PC-3 (cell line): Measurements from ENCODE around the gene KCNQ1. TPM values are rescaled to one million over a fixed set of nuclear protein-coding genes. Genes with fewer than 3 reads are reported as not detected.

ENCODE experiments used
- ATAC-seq: fragments of 200-7000 bp; cut with Tn5 transposase; 2 replicates; pipeline ENCODE4 v1.9.1; 2020; ENCODE audit warnings: mild to moderate bottlenecking, moderate library complexity
- BruUV-seq: library from RNA; stranded (reverse); fragments of 400-500 nt; replicated peaks from 2 replicates; lab custom pipeline; 2021; lab: Mats Ljungman, UMichigan
- CTCF ChIA-PET: fragments of 300-600 bp; sonication (Branson Sonifier 250); formaldehyde crosslinking; loops from one replicate; lab custom pipeline; 2022; ENCODE audit warnings: antibody characterized with exemption; lab: Charles Lee
- POLR2A ChIA-PET: fragments of 300-600 bp; sonication (Branson Sonifier 250); formaldehyde crosslinking; loops from one replicate; lab custom pipeline; 2022; ENCODE audit warnings: antibody characterized with exemption; ENCODE audit not compliant: unreplicated experiment; lab: Charles Lee
- DNase-seq: peaks from one replicate; pipeline ENCODE4 v3.0.0-alpha.2; 2015
- H2AFZ ChIP-seq: fragments of 300-600 bp; sonication (generic); 2 replicates; pipeline ENCODE4 v1.6.0; 2016; ENCODE audit warnings: antibody characterized with exemption, low read length
- H3F3A ChIP-seq: fragments of 300-600 bp; sonication (generic); one replicate; pipeline ENCODE4 v1.6.0; 2017; ENCODE audit warnings: antibody characterized with exemption, low read length, control low read depth, mild to moderate bottlenecking; ENCODE audit not compliant: unreplicated experiment
- H3K27ac ChIP-seq: fragments of 300-600 bp; sonication (generic); 2 replicates; pipeline ENCODE4 v1.5.1; 2016; ENCODE audit warnings: mild to moderate bottlenecking, low read length
- H3K27me3 ChIP-seq: fragments of 300-600 bp; sonication (generic); 2 replicates; pipeline ENCODE4 v1.6.1; 2016; ENCODE audit warnings: low read length, mixed read lengths
- H3K36me3 ChIP-seq: fragments of 300-600 bp; sonication (generic); 2 replicates; pipeline ENCODE4 v1.6.1; 2016; ENCODE audit warnings: low read depth, mixed run types, low read length, mixed read lengths
- H3K4me1 ChIP-seq: fragments of 300-600 bp; sonication (generic); 2 replicates; pipeline ENCODE4 v1.5.1; 2016; ENCODE audit warnings: low read length; ENCODE audit not compliant: insufficient read depth
- H3K4me2 ChIP-seq: fragments of 300-600 bp; sonication (generic); 2 replicates; pipeline ENCODE4 v1.6.0; 2016; ENCODE audit warnings: low read length
- H3K4me3 ChIP-seq: fragments of 300-600 bp; sonication (generic); 2 replicates; pipeline ENCODE4 v1.5.1; 2016; ENCODE audit warnings: mild to moderate bottlenecking, low read length, mixed read lengths
- H3K79me2 ChIP-seq: fragments of 300-600 bp; sonication (generic); 2 replicates; pipeline ENCODE4 v1.6.1; 2017; ENCODE audit warnings: low read length, mixed read lengths
- H3K9ac ChIP-seq: fragments of 300-600 bp; sonication (generic); 2 replicates; pipeline ENCODE4 v1.6.0; 2016; ENCODE audit warnings: mild to moderate bottlenecking, low read length
- H3K9me2 ChIP-seq: fragments of 300-600 bp; sonication (generic); replicated peaks from 2 replicates; pipeline ENCODE4 v1.6.1; 2016; ENCODE audit warnings: mixed run types, low read length, mixed read lengths
- H3K9me3 ChIP-seq: fragments of 300-600 bp; sonication (generic); 2 replicates; pipeline ENCODE4 v1.6.1; 2016; ENCODE audit warnings: low read length, mixed read lengths
- H4K20me1 ChIP-seq: fragments of 300-600 bp; sonication (generic); 2 replicates; pipeline ENCODE4 v1.6.1; 2016; ENCODE audit warnings: low read length, mixed read lengths
- CTCF ChIP-seq: fragments of 300-600 bp; sonication (generic); conservative IDR thresholded peaks from 2 replicates; pipeline ENCODE4 v1.5.1; 2017; ENCODE audit warnings: antibody characterized with exemption, low read depth, mild to moderate bottlenecking, low read length
- EZH2 ChIP-seq: fragments of 300-600 bp; sonication (generic); IDR thresholded peaks from one replicate; pipeline ENCODE4 v1.6.1; 2017; ENCODE audit warnings: antibody characterized with exemption, mild to moderate bottlenecking, low read length; ENCODE audit not compliant: unreplicated experiment
- EZH2phosphoT487 ChIP-seq: fragments of 300-600 bp; sonication (generic); IDR thresholded peaks from 2 replicates; pipeline ENCODE4 v1.6.1; 2018; ENCODE audit warnings: mild to moderate bottlenecking, antibody characterized with exemption, low read length, borderline replicate concordance
- intact Hi-C: fragments of 100-400 bp; cut with micrococcal nuclease; formaldehyde crosslinking; loops from 2 replicates; pipeline ENCODE4 v1.9.0; 2023
- total RNA-seq: library from RNA; depleted of rRNA; stranded (reverse); fragments of >200 nt; gene quantifications from 2 replicates; pipeline ENCODE4 v1.2.3, GENCODE V29; 2014

KCNQ1 gene
- total RNA-seq, 1 experiment from 2014 or later: 0.40 TPM

- H3K4me1 ChIP-seq: no peaks in the 10 kb centered on the region
- TF ChIP-seq EZH2phosphoT487: no peak
- no peak for TF ChIP-seq CTCF
- no peak for TF ChIP-seq EZH2
- H3K36me3 ChIP-seq: peaks cover 17% of the 10 kb centered on the region; the same call in 1 of the 2 replicates
- no peaks in the 10 kb centered on the region for H3K79me2 ChIP-seq
- no peaks in the 10 kb centered on the region for H3K27me3 ChIP-seq
- H3K4me3 ChIP-seq: no peak overlapping the region
- H3F3A ChIP-seq: no peaks in the 10 kb centered on the region
- no peak overlapping the region for H3K9ac ChIP-seq
- H3K9me3 ChIP-seq: peaks cover 12% of the 10 kb centered on the region; the same call in 1 of the 2 replicates
- H3K27ac ChIP-seq: no peak overlapping the region
- ChIA-PET CTCF (no interaction called here), POLR2A (no interaction called here)
- no peak overlapping the region for H3K4me2 ChIP-seq
- intact Hi-C loops: no loop called here
- H4K20me1 ChIP-seq: no peaks in the 10 kb centered on the region
- ATAC-seq (no peak), DNase-seq (no peak)
- no TSS peak for BruUV-seq
- no peaks in the 10 kb centered on the region for H3K9me2 ChIP-seq
- no peak overlapping the region for H2AFZ ChIP-seq
Observed at GRCh38 chr11:2662430-2663299, 217.9 kb downstream of the KCNQ1 start.

- H3K79me2 ChIP-seq: no peaks in the 10 kb centered on the region
- H3K4me3 ChIP-seq: no peak overlapping the region
- BruUV-seq: no TSS peak
- no peak overlapping the region for H3K9ac ChIP-seq
- TF ChIP-seq EZH2 (no peak), EZH2phosphoT487 (no peak), CTCF (no peak)
- H3K4me1 ChIP-seq: no peaks in the 10 kb centered on the region
- ChIA-PET POLR2A (no interaction called here), CTCF (no interaction called here)
- ATAC-seq: no peak
- H3K27me3 ChIP-seq: no peaks in the 10 kb centered on the region
- H3F3A ChIP-seq: no peaks in the 10 kb centered on the region
- H3K9me2 ChIP-seq: no peaks in the 10 kb centered on the region
- no peak overlapping the region for H2AFZ ChIP-seq
- peaks cover 17% of the 10 kb centered on the region; the same call in 1 of the 2 replicates for H3K36me3 ChIP-seq
- intact Hi-C loops: no loop called here
- H4K20me1 ChIP-seq: no peaks in the 10 kb centered on the region
- DNase-seq: no peak
- no peak overlapping the region for H3K4me2 ChIP-seq
- H3K9me3 ChIP-seq: peaks cover 12% of the 10 kb centered on the region; the same call in 1 of the 2 replicates
- H3K27ac ChIP-seq: no peak overlapping the region
Observed at GRCh38 chr11:2663506-2663905, 218.7 kb downstream of the KCNQ1 start.

GRCh38 chr11:2663915-2664314, 219.1 kb downstream of the KCNQ1 start:
- ATAC-seq (no peak), DNase-seq (no peak)
- Histone ChIP-seq H3K9me3 (peaks cover 12% of the 10 kb centered on the region; the same call in 1 of the 2 replicates), H3K4me2 (no peak overlapping the region), H3F3A (no peaks in the 10 kb centered on the region), H2AFZ (no peak overlapping the region), H3K27me3 (no peaks in the 10 kb centered on the region), H3K9me2 (no peaks in the 10 kb centered on the region), H3K36me3 (peaks cover 17% of the 10 kb centered on the region; the same call in 1 of the 2 replicates), H4K20me1 (no peaks in the 10 kb centered on the region), H3K79me2 (no peaks in the 10 kb centered on the region), H3K27ac (no peak overlapping the region), H3K4me3 (no peak overlapping the region), H3K9ac (no peak overlapping the region), H3K4me1 (no peaks in the 10 kb centered on the region)
- CTCF ChIA-PET: no interaction called here
- intact Hi-C loops: no loop called here
- TF ChIP-seq EZH2phosphoT487 (no peak), EZH2 (no peak), CTCF (no peak)
- POLR2A ChIA-PET: no interaction called here
- BruUV-seq: no TSS peak
